ENCODE results near the gene PAF1. TPM values are rescaled to one million over a fixed set of nuclear protein-coding genes. Genes with fewer than 3 reads are reported as not detected.
A peak's percentile ranks its signal among the peaks of the same experiment; 100 is the strongest.

Gene PAF1
- total and polyA plus RNA-seq, 2 of the 13 experiments (the other 11 are each of a cell fraction or from before 2014, with no cell fraction given): 30.2 to 31.1 TPM

GRCh38 chr19:39411081-39411831 is 20.4 kb upstream of the PAF1 start (continued):
- 0 out of 2 replicates have a peak, but pooled peaks have one; percentile 26 for TF ChIP-seq TFE3 (CRISPR knock-in tag; IDR thresholded peaks at IDR 0.05)
- 0 out of 2 replicates have a peak, but pooled peaks have one; percentile 14 for TF ChIP-seq ATF7-NPFF (CRISPR knock-in tag; IDR thresholded peaks at IDR 0.05; ENCODE audit: low read depth)
- TF ChIP-seq ZNF224 (CRISPR knock-in tag; IDR thresholded peaks at IDR 0.05): no peak
- no peak for TF ChIP-seq RORA (CRISPR knock-in tag; IDR thresholded peaks at IDR 0.05)
- no peak; the same call in 1 of the 2 replicates for TF ChIP-seq ZSCAN9 (CRISPR knock-in tag; IDR thresholded peaks at IDR 0.05; ENCODE audit: borderline replicate concordance)
- TF ChIP-seq ZNF800 (CRISPR knock-in tag; IDR thresholded peaks at IDR 0.05): 0 out of 2 replicates have a peak, but pooled peaks have one; percentile 1
- TF ChIP-seq PITX1 (CRISPR knock-in tag; IDR thresholded peaks at IDR 0.05): peak; percentile 60; the same call in 1 of the 2 replicates
- TF ChIP-seq ATF7 (IDR thresholded peaks at IDR 0.05): no peak
- TF ChIP-seq ATF7 (CRISPR knock-in tag; IDR thresholded peaks at IDR 0.05): no peak
- TF ChIP-seq NCOR1 (IDR thresholded peaks at IDR 0.05; ENCODE audit: borderline replicate concordance, low read length): peak; percentile 80
- TF ChIP-seq SALL1 (CRISPR knock-in tag; IDR thresholded peaks at IDR 0.05): peak; percentile 88
- no peak for TF ChIP-seq RNF2 (conservative IDR thresholded peaks at IDR 0.05; ENCODE audit: low read depth)
- TF ChIP-seq ZNF383 (CRISPR knock-in tag; IDR thresholded peaks at IDR 0.05; ENCODE audit: borderline replicate concordance): no peak
- TF ChIP-seq IRF2 (CRISPR knock-in tag; IDR thresholded peaks at IDR 0.05): peak; percentile 55; the same call in 1 of the 2 replicates
- no peak for TF ChIP-seq HCFC1 (IDR thresholded peaks at IDR 0.05; ENCODE audit: low read depth, low read length)
- peak; percentile 36; the same call in 1 of the 2 replicates for TF ChIP-seq ARID3A (IDR thresholded peaks at IDR 0.05; ENCODE audit: low read depth, low read length)
- TF ChIP-seq THAP9 (CRISPR knock-in tag; IDR thresholded peaks at IDR 0.05; ENCODE audit: borderline replicate concordance): no peak
- TF ChIP-seq KDM2A (CRISPR knock-in tag; IDR thresholded peaks at IDR 0.05; ENCODE audit: borderline replicate concordance, low read depth): no peak; the same call in 1 of the 2 replicates

Measured in HepG2 (cell line).